Nephron (organoid): ENCODE measurements around the gene NUDT3.

Experiments
- H3K27ac Mint-ChIP-seq, 3 experiments: 2 replicates each; pipeline ENCODE4 v1.8.0; 2020; ENCODE audit warnings: mixed read lengths in 3 of 3, mild to moderate bottlenecking in 2 of 3, moderate library complexity in 1 of 3
- H3K27me3 Mint-ChIP-seq: 2 replicates; pipeline ENCODE4 v1.8.0; 2021; ENCODE audit warnings: low read depth, mild to moderate bottlenecking, moderate library complexity, mixed read lengths
- H3K36me3 Mint-ChIP-seq: 2 replicates; pipeline ENCODE4 v1.8.0; 2020; ENCODE audit warnings: low read depth, mixed read lengths
- H3K4me1 Mint-ChIP-seq: 2 replicates; pipeline ENCODE4 v1.8.0; 2020; ENCODE audit warnings: mixed read lengths
- H3K4me3 Mint-ChIP-seq, 3 experiments: 2 replicates each; pipeline ENCODE4 v1.8.0; 2020; ENCODE audit warnings: mild to moderate bottlenecking in 3 of 3, mixed read lengths in 3 of 3, moderate library complexity in 2 of 3
- H3K9me3 Mint-ChIP-seq: 2 replicates; pipeline ENCODE4 v1.8.0; 2020; ENCODE audit warnings: mixed read lengths
- CTCF ChIP-seq, 3 experiments: fragments of 200-600 bp; sonication (generic); IDR thresholded peaks; one replicate each; pipeline ENCODE4 v1.5.0; 2021; ENCODE audit warnings: antibody characterized with exemption in 3 of 3; ENCODE audit not compliant: unreplicated experiment in 3 of 3

Gene NUDT3

DNA sequence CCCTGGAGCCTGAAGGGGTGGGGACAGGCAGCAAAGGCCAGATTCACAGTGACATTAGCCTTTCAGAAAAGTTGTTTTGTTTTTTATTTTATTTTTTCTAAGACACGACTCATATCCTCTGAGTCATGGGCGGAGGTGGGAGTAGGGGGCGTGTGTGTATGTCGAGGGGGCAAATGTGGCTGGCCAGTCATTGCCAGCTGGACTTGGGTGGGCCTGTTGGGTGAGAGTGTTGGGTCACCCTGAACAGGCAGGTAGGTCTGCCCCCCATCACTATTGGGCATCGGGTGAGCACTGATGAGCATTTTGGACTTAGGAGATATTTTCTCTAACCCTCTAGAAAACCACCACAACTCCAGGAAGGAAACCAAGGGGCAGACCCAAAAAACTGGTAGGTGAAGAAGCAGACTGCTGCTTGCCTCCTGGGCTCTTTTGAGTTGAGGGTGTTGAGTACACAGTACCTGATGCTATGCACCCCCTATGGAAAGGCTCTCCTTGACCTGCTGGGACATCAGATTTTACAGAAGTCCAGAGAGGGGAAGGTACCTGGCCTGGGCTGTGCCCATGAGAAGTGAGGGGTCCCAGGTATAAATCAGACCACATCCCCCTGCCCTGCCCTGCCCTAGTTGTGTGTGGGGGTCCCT lies 149.2 kb downstream of the NUDT3 start:
- H3K4me3 Mint-ChIP-seq, result no peak overlapping the region
- H3K4me1 Mint-ChIP-seq, result peaks cover 7% of the 10 kb centered on the region
- peaks cover 15% of the 10 kb centered on the region for H3K27me3 Mint-ChIP-seq
- H3K27ac Mint-ChIP-seq, result no peak overlapping the region
- peaks cover 37% of the 10 kb centered on the region for H3K36me3 Mint-ChIP-seq
- no peaks in the 10 kb centered on the region for H3K9me3 Mint-ChIP-seq
- TF ChIP-seq CTCF (IDR thresholded peaks at IDR 0.05; ENCODE audit: unreplicated experiment in 3 of 3), result no peak

GRCh38 chr6:34242252-34243130 lies 150.0 kb downstream of the NUDT3 start:
- TF ChIP-seq CTCF (IDR thresholded peaks at IDR 0.05; ENCODE audit: unreplicated experiment in 3 of 3), result no peak
- Mint-ChIP-seq H3K27ac (no peak overlapping the region), H3K4me3 (no peak overlapping the region)

DNA sequence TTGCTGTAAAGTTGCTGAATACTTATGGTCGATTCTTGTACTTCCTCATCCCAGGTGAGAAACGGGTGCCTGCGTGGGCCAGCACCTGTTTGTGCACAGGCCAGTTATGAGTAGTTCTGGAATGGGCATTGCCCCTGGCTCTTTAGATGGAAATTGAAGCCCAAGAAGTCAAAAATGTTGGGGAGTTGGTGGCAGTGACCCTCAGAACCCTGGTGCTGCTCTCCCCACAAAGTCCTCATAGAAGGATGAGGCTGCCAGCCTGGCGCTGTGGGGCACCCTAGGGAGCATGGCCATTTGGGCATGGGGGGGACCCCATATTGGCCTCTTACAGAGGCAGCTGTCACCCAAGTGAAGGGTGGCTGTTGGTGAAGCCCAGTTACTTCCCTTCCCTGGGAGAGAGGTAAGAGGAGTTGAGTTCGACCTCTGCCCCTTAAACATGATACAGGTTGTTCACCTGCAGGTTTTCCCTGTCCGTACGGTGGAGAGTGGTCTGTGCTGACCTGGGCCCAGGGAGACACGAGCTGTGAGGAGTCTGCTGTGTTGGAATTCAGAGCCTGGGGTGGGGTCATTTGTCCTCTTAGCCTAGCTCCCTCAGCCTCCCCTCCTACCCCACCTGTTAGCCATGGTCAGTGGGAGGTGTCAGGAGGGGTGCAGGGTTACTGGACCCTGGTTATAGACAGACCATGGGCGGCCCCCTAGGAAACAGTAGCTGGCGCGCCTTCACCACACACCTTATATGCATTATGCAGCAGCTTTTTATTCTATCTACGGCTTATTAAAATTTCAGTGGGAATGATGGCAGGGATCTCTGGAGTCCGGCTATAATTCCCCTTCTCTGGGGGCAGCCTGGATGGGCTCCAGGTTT lies 150.9 kb downstream of the NUDT3 start:
- no peak overlapping the region for H3K4me3 Mint-ChIP-seq
- no peak overlapping the region for H3K27ac Mint-ChIP-seq
- peaks cover 37% of the 10 kb centered on the region for H3K36me3 Mint-ChIP-seq
- peaks cover 15% of the 10 kb centered on the region for H3K27me3 Mint-ChIP-seq
- H3K9me3 Mint-ChIP-seq, result no peaks in the 10 kb centered on the region
- peaks cover 9% of the 10 kb centered on the region for H3K4me1 Mint-ChIP-seq
- no peak for TF ChIP-seq CTCF (IDR thresholded peaks at IDR 0.05; ENCODE audit: unreplicated experiment in 3 of 3)

More at GRCh38 chr6:34242252-34243130, 150.0 kb downstream of the NUDT3 start:
- peaks cover 15% of the 10 kb centered on the region for H3K27me3 Mint-ChIP-seq
- H3K36me3 Mint-ChIP-seq, result peaks cover 37% of the 10 kb centered on the region
- H3K9me3 Mint-ChIP-seq, result no peaks in the 10 kb centered on the region
- peaks cover 9% of the 10 kb centered on the region for H3K4me1 Mint-ChIP-seq

GRCh38 chr6:34240329-34241248 lies 151.9 kb downstream of the NUDT3 start:
- H3K4me3 Mint-ChIP-seq, result peak overlapping the region in 1 of 3 experiments; percentile 41
- peaks cover 34% of the 10 kb centered on the region for H3K36me3 Mint-ChIP-seq
- no peak overlapping the region for H3K27ac Mint-ChIP-seq
- no peaks in the 10 kb centered on the region for H3K9me3 Mint-ChIP-seq
- peaks cover 15% of the 10 kb centered on the region for H3K27me3 Mint-ChIP-seq
- no peak for TF ChIP-seq CTCF (IDR thresholded peaks at IDR 0.05; ENCODE audit: unreplicated experiment in 3 of 3)
- H3K4me1 Mint-ChIP-seq, result peaks cover 9% of the 10 kb centered on the region

DNA sequence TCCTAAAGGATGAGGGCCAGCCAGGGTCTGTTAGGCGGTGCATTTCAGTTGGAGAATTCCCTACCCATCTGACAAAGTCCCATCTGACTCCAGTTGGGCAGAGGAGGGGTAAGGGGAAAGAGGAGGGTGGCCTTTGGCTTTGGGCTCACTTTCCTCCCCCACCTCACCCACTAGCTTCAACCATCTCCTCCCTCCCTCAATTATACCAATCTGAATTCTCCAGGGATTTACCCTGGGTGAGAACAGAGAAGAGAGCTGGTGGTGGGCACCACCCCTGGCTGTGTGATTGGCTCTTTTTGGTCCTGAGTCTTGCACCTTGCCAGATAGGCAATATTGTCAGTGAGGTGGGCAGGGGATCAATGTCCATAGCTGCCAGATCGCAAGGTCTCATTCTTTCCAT lies 152.6 kb downstream of the NUDT3 start:
- no peak overlapping the region for H3K27ac Mint-ChIP-seq
- H3K4me3 Mint-ChIP-seq, result peak overlapping the region in 1 of 3 experiments; percentile 41
- H3K27me3 Mint-ChIP-seq, result peaks cover 15% of the 10 kb centered on the region
- no peaks in the 10 kb centered on the region for H3K9me3 Mint-ChIP-seq
- H3K36me3 Mint-ChIP-seq, result peaks cover 33% of the 10 kb centered on the region
- peaks cover 9% of the 10 kb centered on the region for H3K4me1 Mint-ChIP-seq
- no peak for TF ChIP-seq CTCF (IDR thresholded peaks at IDR 0.05; ENCODE audit: unreplicated experiment in 3 of 3)
